SK-N-MC (cell line): ENCODE measurements around the gene DUSP10.

Source experiments
- EZH2 ChIP-seq: fragments of 200-600 bp; sonication (generic); IDR thresholded peaks from one replicate; pipeline ENCODE4 v1.6.1; 2017; ENCODE audit warnings: antibody characterized with exemption
- FOXP2 ChIP-seq: optimal IDR thresholded peaks from 2 replicates; pipeline ENCODE3; 2011; ENCODE audit warnings: mild to moderate bottlenecking, moderate library complexity; ENCODE audit not compliant: insufficient read depth; ENCODE audit errors: extremely low read length, control extremely low read depth
- POLR2AphosphoS5 ChIP-seq: IDR thresholded peaks from 2 replicates; pipeline ENCODE4 v1.6.1; 2012; ENCODE audit warnings: mild to moderate bottlenecking, low read depth, low read length, borderline replicate concordance

GRCh38 chr1:221712776-221713431 is 29.0 kb downstream of the DUSP10 start:
- TF ChIP-seq POLR2AphosphoS5 (no peak), FOXP2 (no peak), EZH2 (no peak)
